Kidney epithelial cell (primary cell): ENCODE measurements around the gene CCDC187. TPM values are rescaled to one million over a fixed set of nuclear protein-coding genes. Genes with fewer than 3 reads are reported as not detected.

Experiments
- DNase-seq: peaks from one replicate; pipeline ENCODE4 v3.0.0-alpha.2; 2010; ENCODE audit warnings: low read depth
- H3K27me3 ChIP-seq: 2 replicates; pipeline ENCODE4 v1.6.0; 2011; ENCODE audit warnings: low read length; ENCODE audit not compliant: control insufficient read depth, insufficient read depth
- H3K36me3 ChIP-seq: 2 replicates; pipeline ENCODE4 v1.5.1; 2011; ENCODE audit warnings: low read length; ENCODE audit not compliant: control insufficient read depth, insufficient read depth
- H3K4me3 ChIP-seq: 2 replicates; pipeline ENCODE4 v1.5.1; 2011; ENCODE audit warnings: low read depth, mild to moderate bottlenecking, control low read depth, low read length
- total RNA-seq: library from RNA; depleted of rRNA; stranded (reverse); fragments of >200 nt; gene quantifications from 2 replicates; pipeline ENCODE4 v1.2.3, GENCODE V29; 2015
- TF ChIP-seq, protein P1 (sequence below): IDR thresholded peaks from 2 replicates; pipeline ENCODE4 v1.5.1; 2011; ENCODE audit warnings: mild to moderate bottlenecking, moderate library complexity, low read length, control low read depth, inconsistent platforms; ENCODE audit not compliant: insufficient read depth, poor library complexity, severe bottlenecking

The CCDC187 gene
- total RNA-seq, 1 donor from 2014 or later = 0.04 TPM

DNA sequence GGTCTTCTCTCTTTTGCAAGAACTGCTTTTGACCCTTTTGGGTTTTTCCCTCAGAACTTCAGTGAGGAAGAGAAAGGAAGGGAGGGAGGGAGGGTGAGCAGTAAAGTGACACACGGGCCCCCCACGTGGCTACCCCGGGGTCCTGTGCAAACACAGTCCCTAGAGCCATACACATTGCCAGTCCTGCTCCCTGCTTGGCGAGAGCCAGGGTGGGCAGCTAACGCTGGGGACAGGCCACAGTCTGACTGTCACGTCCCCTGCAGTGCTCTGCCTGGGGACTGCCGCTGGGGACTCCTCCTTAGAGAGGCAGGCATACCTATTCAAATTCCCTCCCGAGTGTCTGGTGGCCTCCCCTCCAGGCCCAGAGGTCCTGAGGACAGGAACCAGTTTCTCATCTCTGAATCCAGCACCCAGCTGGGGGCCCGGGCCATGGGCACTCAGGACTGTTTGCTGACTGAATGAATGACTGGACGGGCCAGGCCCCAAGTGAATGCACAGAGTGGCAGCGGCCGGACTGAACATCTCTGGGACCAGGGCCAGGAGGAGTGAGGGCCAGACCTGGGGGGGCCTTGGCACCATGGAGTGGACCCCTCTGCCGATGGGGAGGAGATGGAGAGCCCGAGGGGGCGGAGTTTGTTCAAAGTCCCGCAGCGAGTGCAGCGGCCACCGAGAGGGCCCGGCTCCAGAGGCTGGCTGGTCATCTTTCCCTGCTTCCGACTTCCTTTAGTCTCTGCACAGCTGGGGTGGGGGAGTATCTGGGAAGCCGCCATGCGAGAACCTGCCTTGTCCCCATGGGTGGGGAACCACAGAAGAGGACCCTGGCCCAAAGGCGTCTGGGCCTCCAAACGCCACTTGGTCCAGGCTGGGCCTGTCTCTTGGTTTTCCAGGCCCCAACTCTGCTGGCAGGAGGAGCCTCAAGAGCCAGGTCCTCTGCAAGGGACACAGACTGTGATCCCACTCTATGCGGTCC, 5.8 kb downstream of the CCDC187 start:
- peaks cover 32% of the 10 kb centered on the region for H3K27me3 ChIP-seq
- no peaks in the 10 kb centered on the region for H3K36me3 ChIP-seq
- TF ChIP-seq, protein P1, sequence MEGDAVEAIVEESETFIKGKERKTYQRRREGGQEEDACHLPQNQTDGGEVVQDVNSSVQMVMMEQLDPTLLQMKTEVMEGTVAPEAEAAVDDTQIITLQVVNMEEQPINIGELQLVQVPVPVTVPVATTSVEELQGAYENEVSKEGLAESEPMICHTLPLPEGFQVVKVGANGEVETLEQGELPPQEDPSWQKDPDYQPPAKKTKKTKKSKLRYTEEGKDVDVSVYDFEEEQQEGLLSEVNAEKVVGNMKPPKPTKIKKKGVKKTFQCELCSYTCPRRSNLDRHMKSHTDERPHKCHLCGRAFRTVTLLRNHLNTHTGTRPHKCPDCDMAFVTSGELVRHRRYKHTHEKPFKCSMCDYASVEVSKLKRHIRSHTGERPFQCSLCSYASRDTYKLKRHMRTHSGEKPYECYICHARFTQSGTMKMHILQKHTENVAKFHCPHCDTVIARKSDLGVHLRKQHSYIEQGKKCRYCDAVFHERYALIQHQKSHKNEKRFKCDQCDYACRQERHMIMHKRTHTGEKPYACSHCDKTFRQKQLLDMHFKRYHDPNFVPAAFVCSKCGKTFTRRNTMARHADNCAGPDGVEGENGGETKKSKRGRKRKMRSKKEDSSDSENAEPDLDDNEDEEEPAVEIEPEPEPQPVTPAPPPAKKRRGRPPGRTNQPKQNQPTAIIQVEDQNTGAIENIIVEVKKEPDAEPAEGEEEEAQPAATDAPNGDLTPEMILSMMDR = no peak
- no peak for DNase-seq
- no peak overlapping the region for H3K4me3 ChIP-seq

- DNase-seq = no peak
- H3K27me3 ChIP-seq = peaks cover 32% of the 10 kb centered on the region
- no peaks in the 10 kb centered on the region for H3K36me3 ChIP-seq
- no peak overlapping the region for H3K4me3 ChIP-seq
- TF ChIP-seq, protein P1 = no peak
These were observed 6.7 kb downstream of the CCDC187 start for GRCh38 chr9:136297016-136297691.

GRCh38 chr9:136296434-136297015, 7.4 kb downstream of the CCDC187 start:
- H3K27me3 ChIP-seq = peaks cover 37% of the 10 kb centered on the region
- TF ChIP-seq, protein P1 = no peak
- no peak for DNase-seq
- H3K4me3 ChIP-seq = no peak overlapping the region
- no peaks in the 10 kb centered on the region for H3K36me3 ChIP-seq

GRCh38 chr9:136295542-136296433, 8.1 kb downstream of the CCDC187 start:
- no peaks in the 10 kb centered on the region for H3K36me3 ChIP-seq
- no peak for DNase-seq
- peaks cover 41% of the 10 kb centered on the region for H3K27me3 ChIP-seq
- TF ChIP-seq, protein P1 = no peak
- no peak overlapping the region for H3K4me3 ChIP-seq

DNA sequence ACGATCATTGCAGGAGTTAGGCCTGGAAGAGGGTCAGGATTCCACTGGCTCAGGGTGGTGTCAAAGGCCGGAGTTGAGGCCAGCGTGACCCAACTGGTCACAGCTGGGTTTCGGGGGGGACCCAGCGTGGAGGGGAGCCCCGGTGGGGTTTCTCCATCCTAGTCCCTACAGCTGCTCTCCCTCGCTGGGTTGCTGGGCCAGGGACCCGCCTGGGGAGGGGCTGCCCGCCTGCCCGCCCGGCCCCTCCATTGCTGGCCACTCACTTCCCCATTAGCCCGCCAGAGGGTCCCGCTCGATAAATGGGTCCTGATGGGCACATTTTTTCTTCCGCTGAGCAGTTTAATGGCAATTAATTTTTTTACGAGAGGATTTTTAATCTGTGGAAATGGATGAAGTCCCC, 8.8 kb downstream of the CCDC187 start:
- TF ChIP-seq, protein P1 = no peak
- Histone ChIP-seq H3K4me3 (no peak overlapping the region), H3K36me3 (no peaks in the 10 kb centered on the region), H3K27me3 (peaks cover 41% of the 10 kb centered on the region)
- DNase-seq = no peak
